22Rv1 (cell line): Measurements from ENCODE around the gene RHAG.

ENCODE experiments used
- H3K27ac ChIP-seq: fragments of 450-650 bp; 2 replicates; pipeline ENCODE4 v1.5.1; 2017
- ZFX ChIP-seq: fragments of 450-650 bp; IDR thresholded peaks from 2 replicates; pipeline ENCODE4 v1.6.1; 2017; ENCODE audit warnings: antibody characterized with exemption, borderline replicate concordance
- TF ChIP-seq, protein P1 (sequence below): fragments of 450-650 bp; IDR thresholded peaks from 2 replicates; pipeline ENCODE4 v1.5.1; 2017; ENCODE audit warnings: mild to moderate bottlenecking

Gene RHAG

DNA sequence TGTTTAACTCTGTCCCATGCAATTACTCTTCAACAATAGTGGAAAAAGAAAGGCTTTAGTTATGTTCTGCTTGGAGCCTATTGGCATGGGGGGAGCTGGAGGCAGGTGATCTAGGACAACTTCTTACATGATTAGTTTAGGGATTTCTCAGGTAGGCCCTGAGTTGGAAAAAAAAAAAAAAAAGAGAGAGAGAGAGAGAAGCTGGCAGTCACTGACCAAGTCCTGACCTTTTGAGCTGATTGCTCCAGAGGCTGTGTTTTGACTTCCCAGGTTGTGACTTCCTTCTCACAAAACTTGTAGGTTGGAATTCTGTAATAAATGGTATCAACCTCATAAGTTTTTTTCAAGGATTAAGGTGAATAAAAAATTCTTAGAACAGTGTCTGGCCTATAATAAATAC lies 78.4 kb downstream of the RHAG start:
- TF ChIP-seq, protein P1, sequence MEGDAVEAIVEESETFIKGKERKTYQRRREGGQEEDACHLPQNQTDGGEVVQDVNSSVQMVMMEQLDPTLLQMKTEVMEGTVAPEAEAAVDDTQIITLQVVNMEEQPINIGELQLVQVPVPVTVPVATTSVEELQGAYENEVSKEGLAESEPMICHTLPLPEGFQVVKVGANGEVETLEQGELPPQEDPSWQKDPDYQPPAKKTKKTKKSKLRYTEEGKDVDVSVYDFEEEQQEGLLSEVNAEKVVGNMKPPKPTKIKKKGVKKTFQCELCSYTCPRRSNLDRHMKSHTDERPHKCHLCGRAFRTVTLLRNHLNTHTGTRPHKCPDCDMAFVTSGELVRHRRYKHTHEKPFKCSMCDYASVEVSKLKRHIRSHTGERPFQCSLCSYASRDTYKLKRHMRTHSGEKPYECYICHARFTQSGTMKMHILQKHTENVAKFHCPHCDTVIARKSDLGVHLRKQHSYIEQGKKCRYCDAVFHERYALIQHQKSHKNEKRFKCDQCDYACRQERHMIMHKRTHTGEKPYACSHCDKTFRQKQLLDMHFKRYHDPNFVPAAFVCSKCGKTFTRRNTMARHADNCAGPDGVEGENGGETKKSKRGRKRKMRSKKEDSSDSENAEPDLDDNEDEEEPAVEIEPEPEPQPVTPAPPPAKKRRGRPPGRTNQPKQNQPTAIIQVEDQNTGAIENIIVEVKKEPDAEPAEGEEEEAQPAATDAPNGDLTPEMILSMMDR, result no peak
- TF ChIP-seq ZFX, result no peak
- H3K27ac ChIP-seq, result no peak overlapping the region

- peak overlapping the region; percentile 43 for H3K27ac ChIP-seq
Measured at GRCh38 chr6:49557177-49557576, 79.5 kb downstream of the RHAG start.

GRCh38 chr6:49556429-49556837 lies 80.2 kb downstream of the RHAG start:
- peak overlapping the region; percentile 43 for H3K27ac ChIP-seq
- no peak for TF ChIP-seq ZFX
- TF ChIP-seq, protein P1, result no peak

More at GRCh38 chr6:49557177-49557576, 79.5 kb downstream of the RHAG start:
- TF ChIP-seq ZFX, result no peak
- TF ChIP-seq, protein P1, result no peak

DNA sequence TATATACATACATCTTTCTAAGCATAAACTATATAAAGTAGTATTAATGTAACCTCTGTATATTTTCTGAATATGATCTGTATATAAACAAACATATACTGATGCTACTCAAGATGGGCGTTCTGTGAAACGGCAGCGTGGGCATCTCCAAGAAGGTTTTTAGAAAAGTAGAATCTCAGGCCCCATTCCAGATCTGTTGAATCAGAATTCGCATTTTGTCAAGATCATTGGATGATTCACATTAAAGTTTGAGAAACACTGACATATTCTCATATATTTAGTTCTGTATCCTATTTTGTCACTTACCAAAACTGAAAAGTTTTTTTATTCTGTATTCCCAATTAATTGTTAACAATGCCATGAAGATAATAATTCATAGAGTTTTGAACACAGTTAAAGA lies 80.7 kb downstream of the RHAG start:
- peak overlapping the region; percentile 43 for H3K27ac ChIP-seq
- no peak for TF ChIP-seq ZFX
- TF ChIP-seq, protein P1, result no peak
